MM.1S (cell line): ENCODE results near the gene TELO2.
"Not testable (repeated sequence)": the region's sequence is repeated elsewhere in the genome, so short reads cannot be mapped to it uniquely, and the experiment has no call there.

Experiments
- DNase-seq: peaks from one replicate; pipeline ENCODE4 v3.0.0-alpha.2; 2015
- H2AFZ ChIP-seq: fragments of 300-600 bp; sonication (generic); 2 replicates; pipeline ENCODE4 v1.6.0; 2016; ENCODE audit warnings: antibody characterized with exemption, low read length
- H3F3A ChIP-seq: fragments of 300-600 bp; sonication (generic); 2 replicates; pipeline ENCODE4 v1.6.1; 2016; ENCODE audit warnings: mild to moderate bottlenecking, antibody characterized with exemption, low read length, moderate library complexity, mixed read lengths; ENCODE audit not compliant: insufficient read depth
- H3K27ac ChIP-seq: fragments of 300-600 bp; sonication (generic); 2 replicates; pipeline ENCODE4 v1.5.1; 2016; ENCODE audit warnings: mild to moderate bottlenecking, low read length
- H3K27me3 ChIP-seq: fragments of 300-600 bp; sonication (generic); replicated peaks from 2 replicates; pipeline ENCODE4 v1.6.0; 2016; ENCODE audit warnings: low read length; ENCODE audit not compliant: insufficient read depth
- H3K36me3 ChIP-seq: fragments of 300-600 bp; sonication (generic); replicated peaks from 2 replicates; pipeline ENCODE4 v1.6.1; 2016; ENCODE audit warnings: mild to moderate bottlenecking, low read length, mixed read lengths; ENCODE audit not compliant: insufficient read depth
- H3K4me1 ChIP-seq: fragments of 300-600 bp; sonication (generic); 2 replicates; pipeline ENCODE4 v1.6.1; 2016; ENCODE audit warnings: low read length, mixed read lengths
- H3K4me2 ChIP-seq: fragments of 300-600 bp; sonication (generic); 2 replicates; pipeline ENCODE4 v1.6.0; 2016; ENCODE audit warnings: low read depth, low read length
- H3K4me3 ChIP-seq: fragments of 300-600 bp; sonication (generic); 2 replicates; pipeline ENCODE4 v1.5.1; 2016; ENCODE audit warnings: low read length, mixed read lengths
- H3K79me2 ChIP-seq: fragments of 300-600 bp; sonication (generic); 2 replicates; pipeline ENCODE4 v1.6.1; 2016; ENCODE audit warnings: mixed run types, low read length, mixed read lengths
- H3K9ac ChIP-seq: fragments of 300-600 bp; sonication (generic); 2 replicates; pipeline ENCODE4 v1.6.1; 2016; ENCODE audit warnings: low read length, mixed read lengths
- H3K9me2 ChIP-seq: fragments of 300-600 bp; sonication (generic); replicated peaks from 2 replicates; pipeline ENCODE4 v1.6.1; 2016; ENCODE audit warnings: mild to moderate bottlenecking, low read length, mixed read lengths; ENCODE audit not compliant: insufficient read depth
- H3K9me3 ChIP-seq: fragments of 300-600 bp; sonication (generic); replicated peaks from 2 replicates; pipeline ENCODE4 v1.6.1; 2016; ENCODE audit warnings: mild to moderate bottlenecking, low read length, mixed read lengths; ENCODE audit not compliant: insufficient read depth
- H4K20me1 ChIP-seq: fragments of 300-600 bp; sonication (generic); 2 replicates; pipeline ENCODE4 v1.6.1; 2016; ENCODE audit warnings: mild to moderate bottlenecking, low read length, moderate library complexity, mixed read lengths; ENCODE audit not compliant: insufficient read depth
- EZH2 ChIP-seq: fragments of 300-600 bp; sonication (generic); optimal IDR thresholded peaks from 2 replicates; pipeline ENCODE3; 2017; ENCODE audit warnings: low read depth, mild to moderate bottlenecking, antibody characterized with exemption, low read length, mixed read lengths
- EZH2phosphoT487 ChIP-seq: fragments of 300-600 bp; sonication (generic); IDR thresholded peaks from 2 replicates; pipeline ENCODE4 v1.6.1; 2018; ENCODE audit warnings: antibody characterized with exemption, low read length
- TF ChIP-seq, protein P1 (sequence below): fragments of 300-600 bp; sonication (generic); IDR thresholded peaks from 2 replicates; pipeline ENCODE4 v1.5.1; 2016; ENCODE audit warnings: antibody characterized with exemption, low read length, mixed read lengths

The TELO2 gene

DNA sequence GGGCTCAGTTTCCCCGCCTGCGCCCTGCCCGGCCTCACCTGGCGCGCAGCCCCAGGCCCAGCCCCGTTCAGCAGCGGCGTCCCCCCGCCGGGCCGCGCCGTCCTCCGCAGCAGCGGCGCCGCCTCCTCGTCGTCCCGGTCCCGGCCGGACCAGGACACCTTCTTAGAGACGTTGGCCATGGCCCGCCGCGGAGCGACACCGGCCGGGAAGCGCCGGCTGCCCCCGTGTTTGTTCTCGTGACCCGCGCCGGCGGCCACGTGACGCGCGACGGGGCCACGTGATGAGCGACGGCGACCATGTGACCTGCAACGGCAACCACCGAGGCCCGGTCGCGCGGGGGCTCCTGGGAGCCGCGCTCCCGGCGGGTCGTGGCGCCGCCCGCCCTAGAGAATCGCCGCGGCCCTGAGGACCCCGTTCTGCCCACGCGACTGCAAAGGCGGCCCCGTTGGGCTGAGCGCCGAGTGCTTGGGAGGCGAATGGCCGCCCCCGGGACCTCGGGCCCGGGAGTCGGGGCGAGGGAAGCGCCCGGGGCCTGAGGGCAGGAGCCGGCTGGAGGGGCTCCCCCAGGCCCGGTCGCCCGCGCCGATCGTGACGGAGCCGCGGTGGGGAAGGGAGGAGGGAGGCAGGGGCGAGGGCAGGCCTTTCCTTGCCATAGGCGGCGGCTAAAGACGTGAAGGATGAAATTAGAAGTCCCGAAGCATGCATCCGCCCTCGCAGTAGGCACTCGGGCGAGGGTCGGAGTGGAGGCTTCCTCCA lies 18.2 kb upstream of the TELO2 start, which contains the start of gene CLCN7:
Gene CLCN7 (minus strand): TSS at position 233 of the 756 bp plus-strand sequence. CDS start 54 bp downstream, at position 179.
- Histone ChIP-seq H2AFZ (peak within 1 kb of the TSS; percentile 71), H3K4me1 (no peaks in the 10 kb centered on the region), H3K36me3 (no peaks in the 10 kb centered on the region), H3F3A (no peaks in the 10 kb centered on the region), H3K79me2 (peaks cover 36% of the 10 kb centered on the region), H3K27me3 (no peaks in the 10 kb centered on the region), H4K20me1 (no peaks in the 10 kb centered on the region), H3K27ac (peak within 1 kb of the TSS; percentile 16; the same call in 1 of the 2 replicates), H3K4me3 (peak within 1 kb of the TSS; percentile 71), H3K9ac (peak within 1 kb of the TSS; percentile 87), H3K9me3 (no peaks in the 10 kb centered on the region), H3K4me2 (peak within 1 kb of the TSS; percentile 91), H3K9me2 (no peaks in the 10 kb centered on the region)
- peak; percentile 86 for DNase-seq
- TF ChIP-seq EZH2phosphoT487 (no peak), EZH2 (no peak)
- TF ChIP-seq, protein P1, sequence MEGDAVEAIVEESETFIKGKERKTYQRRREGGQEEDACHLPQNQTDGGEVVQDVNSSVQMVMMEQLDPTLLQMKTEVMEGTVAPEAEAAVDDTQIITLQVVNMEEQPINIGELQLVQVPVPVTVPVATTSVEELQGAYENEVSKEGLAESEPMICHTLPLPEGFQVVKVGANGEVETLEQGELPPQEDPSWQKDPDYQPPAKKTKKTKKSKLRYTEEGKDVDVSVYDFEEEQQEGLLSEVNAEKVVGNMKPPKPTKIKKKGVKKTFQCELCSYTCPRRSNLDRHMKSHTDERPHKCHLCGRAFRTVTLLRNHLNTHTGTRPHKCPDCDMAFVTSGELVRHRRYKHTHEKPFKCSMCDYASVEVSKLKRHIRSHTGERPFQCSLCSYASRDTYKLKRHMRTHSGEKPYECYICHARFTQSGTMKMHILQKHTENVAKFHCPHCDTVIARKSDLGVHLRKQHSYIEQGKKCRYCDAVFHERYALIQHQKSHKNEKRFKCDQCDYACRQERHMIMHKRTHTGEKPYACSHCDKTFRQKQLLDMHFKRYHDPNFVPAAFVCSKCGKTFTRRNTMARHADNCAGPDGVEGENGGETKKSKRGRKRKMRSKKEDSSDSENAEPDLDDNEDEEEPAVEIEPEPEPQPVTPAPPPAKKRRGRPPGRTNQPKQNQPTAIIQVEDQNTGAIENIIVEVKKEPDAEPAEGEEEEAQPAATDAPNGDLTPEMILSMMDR: no peak

GRCh38 chr16:1475552-1476114 lies 17.5 kb upstream of the TELO2 start:
- H3K79me2 ChIP-seq: peaks cover 30% of the 10 kb centered on the region

GRCh38 chr16:1477033-1477432 lies 16.1 kb upstream of the TELO2 start:
- H3K27ac ChIP-seq: no peak overlapping the region
- H3K9me3 ChIP-seq: no peaks in the 10 kb centered on the region
- H3K4me3 ChIP-seq: no peak overlapping the region
- no peak for DNase-seq
- no peaks in the 10 kb centered on the region for H3K9me2 ChIP-seq
- H3K27me3 ChIP-seq: peaks cover 10% of the 10 kb centered on the region; the same call in 1 of the 2 replicates
- no peak overlapping the region for H3K9ac ChIP-seq
- TF ChIP-seq, protein P1: no peak
- TF ChIP-seq EZH2phosphoT487 (no peak), EZH2 (no peak)
- H3K79me2 ChIP-seq: peaks cover 17% of the 10 kb centered on the region
- H3K4me2 ChIP-seq: no peak overlapping the region
- H3F3A ChIP-seq: no peaks in the 10 kb centered on the region
- H2AFZ ChIP-seq: no peak overlapping the region
- no peaks in the 10 kb centered on the region for H4K20me1 ChIP-seq
- H3K36me3 ChIP-seq: no peaks in the 10 kb centered on the region
- H3K4me1 ChIP-seq: no peaks in the 10 kb centered on the region

More at GRCh38 chr16:1475552-1476114, 17.5 kb upstream of the TELO2 start:
- H2AFZ ChIP-seq: peak overlapping the region; percentile 71
- no peaks in the 10 kb centered on the region for H3K36me3 ChIP-seq
- no peak for TF ChIP-seq EZH2phosphoT487
- TF ChIP-seq EZH2: no peak
- TF ChIP-seq, protein P1: no peak
- H3K4me3 ChIP-seq: peak overlapping the region; percentile 71
- H3K9me3 ChIP-seq: no peaks in the 10 kb centered on the region
- no peaks in the 10 kb centered on the region for H3F3A ChIP-seq
- H3K4me1 ChIP-seq: no peaks in the 10 kb centered on the region
- H3K27ac ChIP-seq: peak overlapping the region; percentile 16; the same call in 1 of the 2 replicates
- no peaks in the 10 kb centered on the region for H4K20me1 ChIP-seq
- H3K27me3 ChIP-seq: peaks cover 3% of the 10 kb centered on the region; the same call in 1 of the 2 replicates
- no peak for DNase-seq
- peak overlapping the region; percentile 87 for H3K9ac ChIP-seq
- peak overlapping the region; percentile 91 for H3K4me2 ChIP-seq
- H3K9me2 ChIP-seq: no peaks in the 10 kb centered on the region

- H3F3A ChIP-seq, H3K4me3 ChIP-seq: not testable (repeated sequence)
Observed at GRCh38 chr16:1478937-1479336, 14.2 kb upstream of the TELO2 start.

More at GRCh38 chr16:1478937-1479336, 14.2 kb upstream of the TELO2 start:
- H3K9me3 ChIP-seq, H3K79me2 ChIP-seq, H3K4me1 ChIP-seq, H4K20me1 ChIP-seq, H2AFZ ChIP-seq, DNase-seq, H3K9me2 ChIP-seq, H3K27ac ChIP-seq, H3K4me2 ChIP-seq, H3K36me3 ChIP-seq, H3K9ac ChIP-seq: not testable (repeated sequence)
- peaks cover 24% of the 10 kb centered on the region for H3K27me3 ChIP-seq
